Measurements from ENCODE around the gene TMEM123.
A peak's percentile ranks its signal among the peaks of the same experiment; 100 is the strongest.

Gene TMEM123

GRCh38 chr11:102452461-102453301 is at the start of gene TMEM123:
TMEM123 (minus strand) TSS chr11:102452765; CDS start chr11:102452623, 142 bp downstream.
- DNase-seq (ENCODE audit: low spot score) = peak; percentile 72

GRCh38 chr11:102500829-102501228 is 48.3 kb upstream of the TMEM123 start:
- no peak for DNase-seq (ENCODE audit: low spot score)

- no peak for DNase-seq (ENCODE audit: low spot score)
Measured at GRCh38 chr11:102499931-102500330, 47.4 kb upstream of the TMEM123 start.

GRCh38 chr11:102499151-102499550 is 46.6 kb upstream of the TMEM123 start:
- DNase-seq (ENCODE audit: low spot score) = no peak

- DNase-seq (ENCODE audit: low spot score) = no peak
Measured at GRCh38 chr11:102497061-102497460, 44.5 kb upstream of the TMEM123 start.

DNA sequence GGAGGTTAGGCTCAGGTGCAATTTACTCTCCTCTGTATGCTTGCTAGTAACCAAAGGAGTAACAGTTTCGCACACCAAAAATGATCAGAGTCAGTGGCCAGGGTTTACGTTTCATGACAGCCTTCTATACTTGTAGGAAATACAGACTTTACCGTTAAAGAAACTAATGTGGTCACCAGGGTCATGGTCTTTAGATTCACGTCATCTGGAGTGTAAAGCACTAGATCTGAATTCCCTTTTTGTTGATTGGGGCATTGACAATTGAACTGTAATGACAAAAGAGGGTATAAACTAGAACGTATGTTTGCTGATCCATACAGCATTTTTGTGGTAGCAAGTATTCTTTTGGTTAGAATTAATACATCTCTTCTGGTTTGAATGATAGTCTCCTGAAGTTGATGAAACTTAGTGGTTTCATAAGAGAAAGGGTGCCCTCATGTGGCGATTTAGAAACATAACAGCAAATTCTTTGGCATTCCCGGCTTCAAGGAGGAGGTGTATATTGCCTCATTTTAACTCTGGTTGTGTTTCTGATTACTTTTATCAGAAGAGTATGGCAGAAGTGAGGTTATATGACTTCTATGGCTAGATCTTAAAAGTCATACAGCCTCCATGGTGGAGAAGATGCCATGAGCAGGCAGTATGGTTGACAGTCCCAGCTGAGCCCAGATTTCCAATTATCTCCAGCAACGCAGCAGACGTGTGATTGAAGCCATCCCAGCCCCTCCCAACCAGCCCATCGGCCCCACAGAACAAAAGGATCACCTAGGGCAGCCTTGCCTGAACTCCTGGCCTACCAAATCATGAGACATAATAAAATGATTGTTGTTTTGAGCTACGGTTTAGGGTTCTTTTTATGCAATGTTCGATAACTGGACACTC is 42.8 kb upstream of the TMEM123 start:
- peak; percentile 93 for DNase-seq (ENCODE audit: low spot score)

DNA sequence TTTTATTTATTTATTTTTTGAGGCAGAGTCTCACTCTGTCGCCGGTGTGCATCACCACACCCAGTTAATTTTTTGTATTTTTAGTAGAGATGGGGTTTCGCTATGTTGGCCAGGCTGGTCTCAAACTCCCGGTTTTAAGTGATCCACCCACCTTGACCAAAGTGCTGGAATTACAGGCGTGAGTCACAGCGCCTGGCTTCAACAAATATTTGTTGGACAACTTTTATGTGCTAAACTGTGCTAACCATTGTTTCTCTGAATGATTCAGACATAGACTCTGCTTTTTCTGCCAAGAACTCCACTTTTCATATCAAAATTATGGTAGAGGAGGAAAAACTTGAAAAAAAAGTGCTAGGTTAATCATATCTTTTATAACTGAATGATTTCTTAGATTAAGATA is 41.7 kb upstream of the TMEM123 start:
- DNase-seq (ENCODE audit: low spot score) = no peak

GRCh38 chr11:102493524-102493923 is 41.0 kb upstream of the TMEM123 start:
- DNase-seq (ENCODE audit: low spot score) = no peak

DNA sequence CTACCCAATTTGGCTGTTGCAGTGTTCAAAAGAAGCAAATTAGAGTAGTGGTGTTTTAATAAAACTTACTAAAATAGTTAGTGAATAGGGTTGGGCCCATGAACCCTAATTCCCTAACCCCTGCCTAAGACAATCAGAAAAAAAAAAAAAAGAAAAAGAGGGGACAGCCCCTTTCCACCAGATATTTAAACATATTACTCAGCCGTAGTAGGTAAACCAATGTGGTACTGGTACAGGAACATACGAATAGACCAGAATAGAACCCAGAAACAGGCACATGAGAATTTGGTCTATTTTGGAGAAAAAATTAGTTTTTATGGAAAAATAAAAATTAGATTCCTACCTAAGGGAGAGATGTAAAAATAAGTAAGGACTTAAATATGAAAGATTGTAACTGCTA is 39.4 kb upstream of the TMEM123 start:
- no peak for DNase-seq (ENCODE audit: low spot score)

GRCh38 chr11:102489186-102490145 is 36.9 kb upstream of the TMEM123 start:
- DNase-seq (ENCODE audit: low spot score) = no peak

DNA sequence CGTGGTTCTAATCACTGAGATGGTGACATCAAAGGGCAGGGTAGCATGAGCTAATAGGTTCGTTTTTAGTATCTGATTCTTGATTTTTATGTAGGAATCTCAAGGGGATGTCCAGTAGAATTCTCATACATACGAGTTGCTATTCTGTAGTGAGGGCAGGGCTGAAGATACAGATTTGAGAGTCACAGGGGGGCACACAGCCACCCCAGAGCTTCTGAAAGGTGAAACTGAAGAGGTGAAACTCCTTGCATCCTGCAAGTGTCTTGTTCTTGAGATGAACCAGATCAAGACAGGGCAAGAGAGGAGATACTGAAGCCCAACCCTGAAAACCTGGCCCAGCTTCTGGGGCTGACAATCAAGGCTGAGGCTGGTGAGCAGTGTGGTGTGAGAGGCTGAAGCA is 35.6 kb upstream of the TMEM123 start:
- DNase-seq (ENCODE audit: low spot score) = no peak

DNA sequence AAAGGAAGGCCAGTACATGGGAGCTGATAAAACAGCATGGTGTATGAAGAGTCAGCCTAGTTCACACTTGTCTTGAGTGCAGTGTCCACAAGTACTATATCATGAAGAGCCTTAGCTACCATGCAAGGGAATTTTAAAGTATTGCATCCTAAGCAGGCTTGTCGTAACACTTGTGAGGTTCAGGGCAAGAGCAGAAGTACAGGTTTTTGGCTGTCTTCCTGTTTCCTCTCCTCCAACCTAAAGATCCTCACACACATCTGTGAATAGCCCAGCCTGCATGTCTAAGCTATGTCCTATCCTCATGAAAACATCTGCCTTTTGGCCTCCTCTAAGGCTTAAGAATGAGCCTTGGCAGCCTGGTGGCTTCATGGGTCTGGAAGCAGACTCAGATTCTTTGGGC is 34.6 kb upstream of the TMEM123 start:
- DNase-seq (ENCODE audit: low spot score) = no peak

DNA sequence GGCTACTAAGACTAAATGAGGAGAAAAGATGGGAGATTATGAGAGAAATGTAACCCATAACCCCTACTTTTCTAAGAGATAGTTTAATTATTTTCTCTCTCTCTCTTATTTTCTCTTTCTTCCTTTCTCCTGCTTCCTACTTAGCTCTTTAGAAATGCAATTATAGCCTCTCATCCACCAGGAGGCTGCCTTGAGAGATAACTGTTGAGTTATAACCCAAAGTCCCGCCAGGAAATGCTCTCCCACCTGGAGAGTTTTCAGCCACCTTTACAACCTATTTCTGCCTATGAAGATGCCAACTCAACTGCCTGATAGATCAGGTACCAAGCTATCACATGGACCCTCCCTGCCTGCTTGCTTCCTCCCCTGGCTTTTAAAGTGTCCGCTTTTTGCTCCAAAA is 34.0 kb upstream of the TMEM123 start:
- no peak for DNase-seq (ENCODE audit: low spot score)

GRCh38 chr11:102485095-102485722 is 32.6 kb upstream of the TMEM123 start:
- DNase-seq (ENCODE audit: low spot score) = no peak

DNA sequence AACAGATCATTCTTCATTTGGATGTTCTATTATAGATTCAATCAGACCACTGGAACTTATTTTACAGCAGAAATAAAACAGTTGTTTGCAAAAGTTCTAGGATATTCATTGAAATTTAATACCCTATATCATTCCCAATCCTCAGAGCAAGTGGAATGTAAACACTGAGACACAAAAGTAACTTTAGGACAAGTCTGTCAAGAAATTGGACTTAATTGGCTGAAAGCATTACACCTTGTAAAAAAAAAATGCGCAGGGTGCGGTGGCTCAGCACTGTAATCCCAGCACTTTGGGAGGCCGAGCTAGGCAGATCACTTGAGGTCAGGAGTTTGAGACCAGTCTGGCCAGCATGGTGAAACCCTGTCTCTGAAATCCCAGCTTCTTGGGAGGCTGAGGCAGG is 29.9 kb upstream of the TMEM123 start:
- no peak for DNase-seq (ENCODE audit: low spot score)

GRCh38 chr11:102479733-102480132 is 27.2 kb upstream of the TMEM123 start:
- DNase-seq (ENCODE audit: low spot score) = no peak

DNA sequence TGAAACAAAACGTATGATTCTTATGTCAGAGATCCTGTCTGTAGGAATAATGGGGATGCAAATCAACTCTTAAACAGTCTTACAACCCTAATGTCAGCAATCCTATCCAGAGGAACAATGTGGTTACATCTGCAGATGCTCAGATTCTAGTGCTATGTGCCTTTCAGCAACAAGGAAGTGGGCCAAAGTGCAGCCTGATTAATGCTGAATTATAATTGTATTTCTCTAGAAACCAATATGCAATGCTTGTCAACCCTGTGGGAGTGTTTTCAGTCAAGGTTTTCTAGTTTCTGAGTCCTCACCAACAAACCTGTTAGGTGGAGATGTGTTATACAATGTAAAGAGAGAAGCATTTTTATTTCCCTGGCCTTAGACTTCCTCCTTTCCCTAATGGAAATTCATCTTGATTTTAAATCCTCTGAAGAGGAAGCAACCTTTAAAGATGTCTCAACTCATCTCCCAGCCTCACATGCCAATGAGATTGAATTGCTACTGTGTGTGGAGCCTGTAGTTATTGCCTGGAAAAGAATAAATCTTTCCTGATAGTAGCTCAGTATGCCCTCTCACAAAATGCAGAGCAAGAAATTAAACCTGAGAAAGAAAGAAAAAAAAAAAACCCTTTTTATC is 26.2 kb upstream of the TMEM123 start:
- no peak for DNase-seq (ENCODE audit: low spot score)

GRCh38 chr11:102476812-102477211 is 24.2 kb upstream of the TMEM123 start:
- DNase-seq (ENCODE audit: low spot score) = no peak

- DNase-seq (ENCODE audit: low spot score) = no peak
Measured at GRCh38 chr11:102476069-102476468, 23.5 kb upstream of the TMEM123 start.

DNA sequence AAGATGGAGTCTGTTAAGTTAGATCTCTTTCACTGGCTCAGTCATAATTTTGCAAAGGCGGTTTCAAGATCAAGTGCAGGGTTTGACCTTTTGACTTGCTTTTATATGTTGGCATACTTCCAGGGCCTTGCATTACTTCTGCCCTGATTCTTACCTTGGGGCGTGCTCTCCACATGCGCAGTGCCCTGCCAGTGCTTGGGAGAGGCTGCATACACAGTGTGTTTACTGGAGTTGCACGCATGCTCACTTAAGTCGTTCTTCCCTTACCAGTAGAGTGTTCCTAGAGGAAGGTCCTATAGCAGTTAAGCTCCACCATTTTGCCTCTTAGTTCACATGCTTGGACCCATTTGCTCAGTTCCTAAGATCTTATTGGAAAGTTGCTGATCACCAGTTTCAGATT is 21.0 kb upstream of the TMEM123 start:
- no peak for DNase-seq (ENCODE audit: low spot score)

DNA sequence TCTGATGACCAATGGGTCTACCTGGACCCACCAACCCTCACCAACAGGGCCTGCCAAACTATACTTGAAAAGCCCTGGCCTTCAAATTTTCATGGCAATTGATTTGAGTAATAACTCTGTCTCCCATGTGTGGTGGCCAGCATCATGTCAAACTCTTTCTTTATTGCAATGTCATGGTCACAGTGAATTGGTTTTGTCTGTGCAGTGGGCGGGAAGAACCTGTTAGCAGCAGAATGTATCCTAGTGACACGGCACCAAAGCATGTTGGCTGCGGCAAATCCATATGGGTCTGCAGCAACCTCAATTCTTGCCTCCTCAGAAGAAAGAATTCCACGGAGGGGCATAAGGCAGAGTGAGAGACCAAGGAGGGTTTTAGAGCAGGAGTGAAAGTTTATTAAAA is 19.6 kb upstream of the TMEM123 start:
- DNase-seq (ENCODE audit: low spot score) = no peak
